Measurements from ENCODE around the gene RECK.
"Not testable (repeated sequence)": the region's sequence is repeated elsewhere in the genome, so short reads cannot be mapped to it uniquely, and the experiment has no call there.

The RECK gene

GRCh38 chr9:36153746-36154145 is 117.0 kb downstream of the RECK start:
- H3K27ac ChIP-seq (ENCODE audit: low read length), result no peak overlapping the region
- H3K4me1 ChIP-seq (ENCODE audit: control insufficient read depth, insufficient read depth, low read length), result no peaks in the 10 kb centered on the region
- H3K9me3 ChIP-seq (ENCODE audit: control insufficient read depth, insufficient read depth, low read length), result no peaks in the 10 kb centered on the region; the same call in 1 of the 2 replicates
- H3K36me3 ChIP-seq (ENCODE audit: control insufficient read depth, insufficient read depth, low read length), result no peaks in the 10 kb centered on the region
- no peak for DNase-seq (ENCODE audit: low read depth, low spot score)
- no CpG with 5 or more reads among the region's 9 CpGs for WGBS (ENCODE audit: insufficient coverage, insufficient read length)
- no peaks in the 10 kb centered on the region for H3K27me3 ChIP-seq (ENCODE audit: control insufficient read depth, insufficient read depth, low read length)
- no peak overlapping the region for H3K4me3 ChIP-seq (ENCODE audit: low read length)

GRCh38 chr9:36154331-36154952 is 117.7 kb downstream of the RECK start:
- Histone ChIP-seq H3K4me1 (ENCODE audit: control insufficient read depth, insufficient read depth, low read length) (no peaks in the 10 kb centered on the region), H3K27ac (ENCODE audit: low read length) (no peak overlapping the region), H3K27me3 (ENCODE audit: control insufficient read depth, insufficient read depth, low read length) (no peaks in the 10 kb centered on the region), H3K9me3 (ENCODE audit: control insufficient read depth, insufficient read depth, low read length) (no peaks in the 10 kb centered on the region; the same call in 1 of the 2 replicates), H3K4me3 (ENCODE audit: low read length) (no peak overlapping the region), H3K36me3 (ENCODE audit: control insufficient read depth, insufficient read depth, low read length) (no peaks in the 10 kb centered on the region)
- no peak for DNase-seq (ENCODE audit: low read depth, low spot score)
- WGBS (ENCODE audit: insufficient coverage, insufficient read length), result no CpG with 5 or more reads among the region's 11 CpGs

GRCh38 chr9:36156116-36156515 is 119.4 kb downstream of the RECK start:
- H3K4me1 ChIP-seq (ENCODE audit: control insufficient read depth, insufficient read depth, low read length), result no peaks in the 10 kb centered on the region
- DNase-seq (ENCODE audit: low read depth, low spot score), result no peak
- no peak overlapping the region for H3K27ac ChIP-seq (ENCODE audit: low read length)
- no peak overlapping the region for H3K4me3 ChIP-seq (ENCODE audit: low read length)
- no peaks in the 10 kb centered on the region for H3K36me3 ChIP-seq (ENCODE audit: control insufficient read depth, insufficient read depth, low read length)
- no peaks in the 10 kb centered on the region; the same call in 1 of the 2 replicates for H3K9me3 ChIP-seq (ENCODE audit: control insufficient read depth, insufficient read depth, low read length)
- WGBS (ENCODE audit: insufficient coverage, insufficient read length), result no CpG with 5 or more reads among the region's 6 CpGs
- H3K27me3 ChIP-seq (ENCODE audit: control insufficient read depth, insufficient read depth, low read length), result no peaks in the 10 kb centered on the region

GRCh38 chr9:36158122-36158521 is 121.4 kb downstream of the RECK start:
- no peak overlapping the region for H3K27ac ChIP-seq (ENCODE audit: low read length)
- H3K4me3 ChIP-seq (ENCODE audit: low read length), result no peak overlapping the region
- no peaks in the 10 kb centered on the region for H3K27me3 ChIP-seq (ENCODE audit: control insufficient read depth, insufficient read depth, low read length)
- H3K4me1 ChIP-seq (ENCODE audit: control insufficient read depth, insufficient read depth, low read length), result peaks cover 5% of the 10 kb centered on the region
- no peaks in the 10 kb centered on the region for H3K36me3 ChIP-seq (ENCODE audit: control insufficient read depth, insufficient read depth, low read length)
- WGBS (ENCODE audit: insufficient coverage, insufficient read length), result no CpG with 5 or more reads among the region's 2 CpGs
- no peak for DNase-seq (ENCODE audit: low read depth, low spot score)
- no peaks in the 10 kb centered on the region; the same call in 1 of the 2 replicates for H3K9me3 ChIP-seq (ENCODE audit: control insufficient read depth, insufficient read depth, low read length)

GRCh38 chr9:36158917-36159316 is 122.2 kb downstream of the RECK start:
- WGBS (ENCODE audit: insufficient coverage, insufficient read length), result no CpG with 5 or more reads among the region's 7 CpGs
- H3K4me1 ChIP-seq (ENCODE audit: control insufficient read depth, insufficient read depth, low read length), result peaks cover 7% of the 10 kb centered on the region

GRCh38 chr9:36159509-36159908 is 122.8 kb downstream of the RECK start:
- not testable (repeated sequence) for H3K27me3 ChIP-seq (ENCODE audit: control insufficient read depth, insufficient read depth, low read length); H3K9me3 ChIP-seq (ENCODE audit: control insufficient read depth, insufficient read depth, low read length); H3K4me3 ChIP-seq (ENCODE audit: low read length); H3K27ac ChIP-seq (ENCODE audit: low read length); DNase-seq (ENCODE audit: low read depth, low spot score); H3K4me1 ChIP-seq (ENCODE audit: control insufficient read depth, insufficient read depth, low read length); H3K36me3 ChIP-seq (ENCODE audit: control insufficient read depth, insufficient read depth, low read length)
- WGBS (ENCODE audit: insufficient coverage, insufficient read length), result no CpG with 5 or more reads among the region's 4 CpGs

More at GRCh38 chr9:36158917-36159316, 122.2 kb downstream of the RECK start:
- H3K4me3 ChIP-seq (ENCODE audit: low read length), result no peak overlapping the region
- no peaks in the 10 kb centered on the region; the same call in 1 of the 2 replicates for H3K9me3 ChIP-seq (ENCODE audit: control insufficient read depth, insufficient read depth, low read length)
- no peak for DNase-seq (ENCODE audit: low read depth, low spot score)
- no peak overlapping the region for H3K27ac ChIP-seq (ENCODE audit: low read length)
- H3K27me3 ChIP-seq (ENCODE audit: control insufficient read depth, insufficient read depth, low read length), result no peaks in the 10 kb centered on the region
- no peaks in the 10 kb centered on the region for H3K36me3 ChIP-seq (ENCODE audit: control insufficient read depth, insufficient read depth, low read length)

GRCh38 chr9:36160126-36160525 is 123.4 kb downstream of the RECK start:
- H3K9me3 ChIP-seq (ENCODE audit: control insufficient read depth, insufficient read depth, low read length); DNase-seq (ENCODE audit: low read depth, low spot score); H3K27me3 ChIP-seq (ENCODE audit: control insufficient read depth, insufficient read depth, low read length); H3K4me3 ChIP-seq (ENCODE audit: low read length); H3K27ac ChIP-seq (ENCODE audit: low read length); H3K36me3 ChIP-seq (ENCODE audit: control insufficient read depth, insufficient read depth, low read length): not testable (repeated sequence)
- peaks cover 10% of the 10 kb centered on the region for H3K4me1 ChIP-seq (ENCODE audit: control insufficient read depth, insufficient read depth, low read length)
- WGBS (ENCODE audit: insufficient coverage, insufficient read length), result no CpG with 5 or more reads among the region's 11 CpGs

GRCh38 chr9:36161187-36161586 is 124.5 kb downstream of the RECK start:
- peaks cover 10% of the 10 kb centered on the region for H3K4me1 ChIP-seq (ENCODE audit: control insufficient read depth, insufficient read depth, low read length)
- no CpG with 5 or more reads among the region's 2 CpGs for WGBS (ENCODE audit: insufficient coverage, insufficient read length)
- DNase-seq (ENCODE audit: low read depth, low spot score), result no peak
- H3K27me3 ChIP-seq (ENCODE audit: control insufficient read depth, insufficient read depth, low read length), result no peaks in the 10 kb centered on the region
- no peaks in the 10 kb centered on the region for H3K36me3 ChIP-seq (ENCODE audit: control insufficient read depth, insufficient read depth, low read length)
- no peak overlapping the region for H3K27ac ChIP-seq (ENCODE audit: low read length)
- H3K9me3 ChIP-seq (ENCODE audit: control insufficient read depth, insufficient read depth, low read length), result no peaks in the 10 kb centered on the region; the same call in 1 of the 2 replicates
- no peak overlapping the region for H3K4me3 ChIP-seq (ENCODE audit: low read length)

GRCh38 chr9:36162211-36162738 is 125.6 kb downstream of the RECK start:
- Histone ChIP-seq H3K9me3 (ENCODE audit: control insufficient read depth, insufficient read depth, low read length) (no peaks in the 10 kb centered on the region), H3K27me3 (ENCODE audit: control insufficient read depth, insufficient read depth, low read length) (no peaks in the 10 kb centered on the region), H3K4me3 (ENCODE audit: low read length) (no peak overlapping the region), H3K27ac (ENCODE audit: low read length) (peak overlapping the region; percentile 8), H3K4me1 (ENCODE audit: control insufficient read depth, insufficient read depth, low read length) (peaks cover 10% of the 10 kb centered on the region), H3K36me3 (ENCODE audit: control insufficient read depth, insufficient read depth, low read length) (no peaks in the 10 kb centered on the region)
- DNase-seq (ENCODE audit: low read depth, low spot score), result no peak
- WGBS (ENCODE audit: insufficient coverage, insufficient read length), result no CpG with 5 or more reads among the region's 17 CpGs

- DNase-seq (ENCODE audit: low read depth, low spot score), result peak; percentile 79
- no peak overlapping the region for H3K27ac ChIP-seq (ENCODE audit: low read length)
- no CpG with 5 or more reads among the region's 9 CpGs for WGBS (ENCODE audit: insufficient coverage, insufficient read length)
- H3K36me3 ChIP-seq (ENCODE audit: control insufficient read depth, insufficient read depth, low read length), result no peaks in the 10 kb centered on the region
- no peak overlapping the region for H3K4me3 ChIP-seq (ENCODE audit: low read length)
- peaks cover 10% of the 10 kb centered on the region for H3K4me1 ChIP-seq (ENCODE audit: control insufficient read depth, insufficient read depth, low read length)
- no peaks in the 10 kb centered on the region for H3K27me3 ChIP-seq (ENCODE audit: control insufficient read depth, insufficient read depth, low read length)
- H3K9me3 ChIP-seq (ENCODE audit: control insufficient read depth, insufficient read depth, low read length), result no peaks in the 10 kb centered on the region
Observed at GRCh38 chr9:36163049-36163785, 126.5 kb downstream of the RECK start.

Measured in iPS DF 6.9 (cell line).